Tibial nerve (tissue), 4 donors: ENCODE results near the gene BTG1. TPM values are rescaled to one million over a fixed set of nuclear protein-coding genes. Genes with fewer than 3 reads are reported as not detected.

Source experiments
- DNase-seq, 2 donors: peaks; one replicate each; pipeline ENCODE4 v3.0.0-alpha.2; 2019; ENCODE audit warnings: low spot score in 2 of 2
- H3K27ac ChIP-seq, 4 donors: fragments of 200-600 bp; sonication (generic) in 3 of 4; one replicate each; pipeline ENCODE4 v1.5.1; 2017 to 2019; ENCODE audit warnings: mild to moderate bottlenecking in 1 of 4
- H3K27me3 ChIP-seq, 2 donors: fragments of 200-600 bp; sonication (generic) in 1 of 2; one replicate each; pipeline versions ENCODE4 v1.5.1 to v1.6.0; 2017 to 2019
- H3K36me3 ChIP-seq, 3 donors: fragments of 200-600 bp; sonication (generic); one replicate each; pipeline ENCODE4 v1.5.1; 2018 to 2019
- H3K4me1 ChIP-seq, 4 donors: fragments of 200-600 bp; sonication (generic) in 3 of 4; one replicate each; pipeline ENCODE4 v1.5.1; 2017 to 2019
- H3K4me3 ChIP-seq, 4 donors: fragments of 200-600 bp; sonication (generic) in 3 of 4; one replicate each; pipeline ENCODE4 v1.5.1; 2017 to 2019; ENCODE audit warnings: mild to moderate bottlenecking in 1 of 4, moderate library complexity in 1 of 4
- H3K9me3 ChIP-seq, 4 donors: fragments of 200-600 bp; sonication (generic) in 3 of 4; one replicate each; pipeline ENCODE4 v1.5.1; 2017 to 2019
- CTCF ChIP-seq, 5 experiments: fragments of 200-600 bp in 3 of 5; fragments of 450-650 bp in 2 of 5; sonication (generic) in 3 of 5; IDR thresholded peaks; one replicate each; pipeline ENCODE4 v1.5.1; 2016 to 2019; ENCODE audit warnings: antibody characterized with exemption in 5 of 5, mild to moderate bottlenecking in 3 of 5, moderate library complexity in 2 of 5
- EP300 ChIP-seq, 2 donors: sonication (generic); formaldehyde crosslinking; IDR thresholded peaks; one replicate each; pipeline ENCODE4 v1.6.1; 2017; ENCODE audit warnings: antibody characterized with exemption in 2 of 2, mild to moderate bottlenecking in 1 of 2
- POLR2A ChIP-seq, 2 donors: fragments of 450-650 bp; IDR thresholded peaks; one replicate each; pipeline ENCODE4 v1.6.1; 2017; ENCODE audit warnings: antibody characterized with exemption in 2 of 2, mild to moderate bottlenecking in 2 of 2, moderate library complexity in 2 of 2
- WGBS, 2 donors: methylation state at CpG; one replicate each; pipeline ENCODE4 v1.1.5; 2018; 5-methylcytosine and 5-hydroxymethylcytosine counted together
- total RNA-seq, 4 donors: library from RNA; depleted of rRNA; stranded (reverse); fragments of >200 nt; gene quantifications; one replicate each; pipeline ENCODE4 v1.1.0, GENCODE V29; 2016

Gene BTG1
- total RNA-seq, 4 donors from 2014 or later, result 40.0 to 54.0 (median 47.8) TPM

- Histone ChIP-seq H3K27ac (no peak overlapping the region), H3K36me3 (peaks cover 0 to 17% (median 0%) of the 10 kb centered on the region in 3 donors), H3K4me3 (no peak overlapping the region), H3K4me1 (no peaks in the 10 kb centered on the region), H3K9me3 (peaks cover 0 to 47% (median 4%) of the 10 kb centered on the region in 4 donors), H3K27me3 (no peaks in the 10 kb centered on the region)
- TF ChIP-seq POLR2A (IDR thresholded peaks at IDR 0.05), result no peak
- no peak for TF ChIP-seq EP300 (IDR thresholded peaks at IDR 0.05)
- DNase-seq, result no peak
- WGBS, 2 donors, result 78 to 79% methylated on average over 2 of the region's 2 CpGs
These were observed 26.7 kb downstream of the BTG1 start for GRCh38 chr12:92118826-92119536.

- H3K4me1 ChIP-seq, result peaks cover 0 to 6% (median 0%) of the 10 kb centered on the region in 4 donors
- no peaks in the 10 kb centered on the region for H3K27me3 ChIP-seq
- TF ChIP-seq EP300 (IDR thresholded peaks at IDR 0.05) (no peak), CTCF (IDR thresholded peaks at IDR 0.05) (no peak), POLR2A (IDR thresholded peaks at IDR 0.05) (no peak)
- H3K9me3 ChIP-seq, result peaks cover 0 to 12% (median 0%) of the 10 kb centered on the region in 4 donors
- no peak overlapping the region for H3K4me3 ChIP-seq
- no peak overlapping the region for H3K27ac ChIP-seq
- DNase-seq, result no peak
- H3K36me3 ChIP-seq, result peaks cover 0 to 9% (median 0%) of the 10 kb centered on the region in 3 donors
- WGBS, 2 donors, result 88 to 97% methylated on average over 2 of the region's 2 CpGs
These were observed 30.8 kb downstream of the BTG1 start for GRCh38 chr12:92114834-92115233.

GRCh38 chr12:92111256-92111655 is 34.4 kb downstream of the BTG1 start:
- TF ChIP-seq POLR2A (IDR thresholded peaks at IDR 0.05), result no peak
- no peak for TF ChIP-seq EP300 (IDR thresholded peaks at IDR 0.05)
- no peak for TF ChIP-seq CTCF (IDR thresholded peaks at IDR 0.05)
- no peaks in the 10 kb centered on the region for H3K27me3 ChIP-seq
- DNase-seq, result no peak
- H3K9me3 ChIP-seq, result no peaks in the 10 kb centered on the region
- H3K4me3 ChIP-seq, result no peak overlapping the region
- peak overlapping the region in 1 of 4 donors; percentile 23 for H3K27ac ChIP-seq
- H3K36me3 ChIP-seq, result no peaks in the 10 kb centered on the region
- peaks cover 0 to 24% (median 10%) of the 10 kb centered on the region in 4 donors for H3K4me1 ChIP-seq

- DNase-seq, result no peak
- 89 to 93% methylated on average over 1 of the region's 1 CpG for WGBS, 2 donors
These were observed 35.5 kb downstream of the BTG1 start for GRCh38 chr12:92110083-92110640.

GRCh38 chr12:92109613-92110012 is 36.0 kb downstream of the BTG1 start:
- 87 to 92% methylated on average over 4 of the region's 4 CpGs for WGBS, 2 donors
- H3K27ac ChIP-seq, result no peak overlapping the region

More at GRCh38 chr12:92110083-92110640, 35.5 kb downstream of the BTG1 start:
- no peaks in the 10 kb centered on the region for H3K9me3 ChIP-seq
- TF ChIP-seq CTCF (IDR thresholded peaks at IDR 0.05) (no peak), POLR2A (IDR thresholded peaks at IDR 0.05) (no peak), EP300 (IDR thresholded peaks at IDR 0.05) (no peak)
- no peak overlapping the region for H3K4me3 ChIP-seq
- H3K4me1 ChIP-seq, result peaks cover 0 to 24% (median 10%) of the 10 kb centered on the region in 4 donors
- H3K36me3 ChIP-seq, result no peaks in the 10 kb centered on the region
- H3K27me3 ChIP-seq, result no peaks in the 10 kb centered on the region
- H3K27ac ChIP-seq, result no peak overlapping the region

More at GRCh38 chr12:92109613-92110012, 36.0 kb downstream of the BTG1 start:
- Histone ChIP-seq H3K4me3 (no peak overlapping the region), H3K27me3 (no peaks in the 10 kb centered on the region), H3K36me3 (no peaks in the 10 kb centered on the region), H3K4me1 (peaks cover 0 to 24% (median 10%) of the 10 kb centered on the region in 4 donors), H3K9me3 (no peaks in the 10 kb centered on the region)
- DNase-seq, result no peak
- TF ChIP-seq EP300 (IDR thresholded peaks at IDR 0.05) (no peak), CTCF (IDR thresholded peaks at IDR 0.05) (no peak), POLR2A (IDR thresholded peaks at IDR 0.05) (no peak)
